Karpas-422 (cell line): ENCODE data around the gene RPS27. TPM values are rescaled to one million over a fixed set of nuclear protein-coding genes. Genes with fewer than 3 reads are reported as not detected.

Experiments
- DNase-seq: peaks from one replicate; pipeline ENCODE4 v3.0.0-alpha.2; 2015
- H2AFZ ChIP-seq: fragments of 200-600 bp; sonication (generic); 2 replicates; pipeline ENCODE4 v1.6.1; 2014; ENCODE audit warnings: antibody characterized with exemption, low read length, mixed read lengths
- H3K27ac ChIP-seq: fragments of 200-600 bp; sonication (generic); 2 replicates; pipeline ENCODE4 v1.5.1; 2014; ENCODE audit warnings: mild to moderate bottlenecking, low read length, moderate library complexity
- H3K27me3 ChIP-seq: fragments of 200-600 bp; sonication (generic); 2 replicates; pipeline ENCODE4 v1.6.1; 2014; ENCODE audit warnings: low read length, mixed read lengths
- H3K36me3 ChIP-seq: fragments of 200-600 bp; sonication (generic); 2 replicates; pipeline ENCODE4 v1.6.1; 2014; ENCODE audit warnings: low read length, mixed read lengths; ENCODE audit not compliant: insufficient read depth
- H3K4me1 ChIP-seq: fragments of 200-600 bp; sonication (generic); 2 replicates; pipeline ENCODE4 v1.6.1; 2014; ENCODE audit warnings: mild to moderate bottlenecking, low read length, mixed read lengths
- H3K4me2 ChIP-seq: fragments of 200-600 bp; sonication (generic); 2 replicates; pipeline ENCODE4 v1.6.1; 2014; ENCODE audit warnings: low read length, low read depth, mild to moderate bottlenecking; ENCODE audit not compliant: poor library complexity, severe bottlenecking
- H3K4me3 ChIP-seq: fragments of 200-600 bp; sonication (generic); 2 replicates; pipeline ENCODE4 v1.5.1; 2014; ENCODE audit warnings: mild to moderate bottlenecking, antibody characterized with exemption, low read length, mixed read lengths
- H3K79me2 ChIP-seq: fragments of 200-600 bp; sonication (generic); 2 replicates; pipeline ENCODE4 v1.6.1; 2014; ENCODE audit warnings: mild to moderate bottlenecking, low read length, mixed read lengths
- H3K9ac ChIP-seq: fragments of 200-600 bp; sonication (generic); 2 replicates; pipeline ENCODE4 v1.6.0; 2014; ENCODE audit warnings: low read length
- H3K9me2 ChIP-seq: fragments of 200-600 bp; sonication (generic), shearing (Covaris generic); replicated peaks from 2 replicates; pipeline ENCODE4 v1.6.0; 2014; ENCODE audit warnings: mild to moderate bottlenecking, low read length, moderate library complexity; ENCODE audit not compliant: insufficient read depth
- H3K9me3 ChIP-seq: fragments of 300-700, 200-600 bp; sonication (generic); 2 replicates; pipeline ENCODE4 v1.6.1; 2014; ENCODE audit warnings: low read length, mixed read lengths
- H4K20me1 ChIP-seq: fragments of 200-600 bp; sonication (generic); 2 replicates; pipeline ENCODE4 v1.6.1; 2014; ENCODE audit warnings: mild to moderate bottlenecking, antibody characterized with exemption, low read length, low read depth; ENCODE audit not compliant: insufficient read depth
- total RNA-seq: library from RNA; depleted of rRNA; stranded (reverse); fragments of >200 nt; shearing (Covaris generic); gene quantifications from 2 replicates; pipeline ENCODE4 v1.2.3, GENCODE V29; 2014; ENCODE audit warnings: low replicate concordance

Gene RPS27
- total RNA-seq, 1 experiment from 2014 or later, result 8,421 TPM

GRCh38 chr1:153945795-153946621 lies 44.6 kb upstream of the RPS27 start:
- H3K4me2 ChIP-seq, result peak overlapping the region; percentile 98
- peak; percentile 98 for DNase-seq
- peaks cover 37% of the 10 kb centered on the region for H3K4me1 ChIP-seq
- H3K27me3 ChIP-seq, result no peaks in the 10 kb centered on the region
- H4K20me1 ChIP-seq, result no peaks in the 10 kb centered on the region
- peaks cover 32% of the 10 kb centered on the region for H3K79me2 ChIP-seq
- no peaks in the 10 kb centered on the region for H3K9me3 ChIP-seq
- no peaks in the 10 kb centered on the region for H3K9me2 ChIP-seq
- no peak overlapping the region for H2AFZ ChIP-seq
- H3K27ac ChIP-seq, result peak overlapping the region; percentile 96
- peak overlapping the region; percentile 78 for H3K4me3 ChIP-seq
- peaks cover 14% of the 10 kb centered on the region for H3K36me3 ChIP-seq
- H3K9ac ChIP-seq, result peak overlapping the region; percentile 94

- Histone ChIP-seq H3K4me1 (peaks cover 37% of the 10 kb centered on the region), H3K36me3 (peaks cover 15% of the 10 kb centered on the region), H3K27me3 (no peaks in the 10 kb centered on the region), H3K4me2 (peak within 1 kb of the TSS; percentile 98), H4K20me1 (no peaks in the 10 kb centered on the region), H3K9me2 (no peaks in the 10 kb centered on the region), H3K9me3 (no peaks in the 10 kb centered on the region), H3K4me3 (peak within 1 kb of the TSS; percentile 78), H2AFZ (no peak within 1 kb of the TSS), H3K79me2 (peaks cover 32% of the 10 kb centered on the region), H3K9ac (peak within 1 kb of the TSS; percentile 94), H3K27ac (peak within 1 kb of the TSS; percentile 96)
- peak; percentile 93 for DNase-seq
Observed at GRCh38 chr1:153946622-153947241, 43.8 kb upstream of the RPS27 start, which contains the start of gene DENND4B. DENND4B (minus strand) TSS chr1:153946718; CDS start chr1:153944374, 2,344 bp downstream.

DNA sequence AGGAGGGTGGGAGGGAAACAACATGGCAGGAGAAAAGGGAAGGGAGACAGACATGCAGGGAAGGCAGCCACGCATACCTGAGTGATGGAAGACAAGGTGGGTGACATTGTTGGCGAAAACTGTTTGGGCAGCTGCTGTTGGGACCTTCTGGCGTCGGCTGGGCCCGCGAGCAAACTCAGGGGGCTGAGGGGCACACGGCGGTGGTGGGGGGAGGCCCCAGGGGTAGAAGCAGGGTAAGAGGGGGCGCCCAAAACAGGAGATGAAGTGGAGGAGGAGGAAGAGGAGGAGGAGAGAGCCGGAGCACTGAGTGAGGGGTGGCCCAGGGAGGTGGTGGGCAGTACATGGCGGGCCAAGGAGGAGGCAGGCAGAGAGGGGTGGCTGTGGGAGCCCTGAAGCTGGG lies 39.4 kb upstream of the RPS27 start:
- Histone ChIP-seq H3K4me2 (no peak overlapping the region), H2AFZ (no peak overlapping the region), H3K9me2 (no peaks in the 10 kb centered on the region), H3K27me3 (no peaks in the 10 kb centered on the region), H3K4me1 (peaks cover 26% of the 10 kb centered on the region), H3K36me3 (peaks cover 21% of the 10 kb centered on the region; the same call in 1 of the 2 replicates), H3K9ac (no peak overlapping the region), H3K79me2 (peaks cover 28% of the 10 kb centered on the region), H3K9me3 (no peaks in the 10 kb centered on the region), H3K4me3 (no peak overlapping the region), H4K20me1 (peaks cover 6% of the 10 kb centered on the region; the same call in 1 of the 2 replicates), H3K27ac (no peak overlapping the region)
- no peak for DNase-seq

- no peak overlapping the region for H3K27ac ChIP-seq
- H2AFZ ChIP-seq, result no peak overlapping the region
- H3K79me2 ChIP-seq, result peaks cover 34% of the 10 kb centered on the region
Observed at GRCh38 chr1:153951801-153952200, 38.8 kb upstream of the RPS27 start.

GRCh38 chr1:153953859-153954365 lies 36.6 kb upstream of the RPS27 start:
- no peaks in the 10 kb centered on the region for H3K9me3 ChIP-seq
- H3K79me2 ChIP-seq, result peaks cover 50% of the 10 kb centered on the region
- H3K4me1 ChIP-seq, result peaks cover 22% of the 10 kb centered on the region
- H2AFZ ChIP-seq, result no peak overlapping the region
- no peak for DNase-seq
- H3K27me3 ChIP-seq, result no peaks in the 10 kb centered on the region
- H3K9ac ChIP-seq, result no peak overlapping the region
- H3K9me2 ChIP-seq, result no peaks in the 10 kb centered on the region
- H4K20me1 ChIP-seq, result peaks cover 20% of the 10 kb centered on the region; the same call in 1 of the 2 replicates
- H3K27ac ChIP-seq, result no peak overlapping the region
- no peak overlapping the region for H3K4me3 ChIP-seq
- H3K4me2 ChIP-seq, result no peak overlapping the region
- H3K36me3 ChIP-seq, result peaks cover 21% of the 10 kb centered on the region; the same call in 1 of the 2 replicates

More at GRCh38 chr1:153951801-153952200, 38.8 kb upstream of the RPS27 start:
- peaks cover 30% of the 10 kb centered on the region for H3K4me1 ChIP-seq
- no peaks in the 10 kb centered on the region for H3K27me3 ChIP-seq
- H3K9me3 ChIP-seq, result no peaks in the 10 kb centered on the region
- H3K4me3 ChIP-seq, result no peak overlapping the region
- peaks cover 12% of the 10 kb centered on the region; the same call in 1 of the 2 replicates for H4K20me1 ChIP-seq
- DNase-seq, result no peak
- no peak overlapping the region for H3K9ac ChIP-seq
- peaks cover 21% of the 10 kb centered on the region; the same call in 1 of the 2 replicates for H3K36me3 ChIP-seq
- no peaks in the 10 kb centered on the region for H3K9me2 ChIP-seq
- H3K4me2 ChIP-seq, result no peak overlapping the region

DNA sequence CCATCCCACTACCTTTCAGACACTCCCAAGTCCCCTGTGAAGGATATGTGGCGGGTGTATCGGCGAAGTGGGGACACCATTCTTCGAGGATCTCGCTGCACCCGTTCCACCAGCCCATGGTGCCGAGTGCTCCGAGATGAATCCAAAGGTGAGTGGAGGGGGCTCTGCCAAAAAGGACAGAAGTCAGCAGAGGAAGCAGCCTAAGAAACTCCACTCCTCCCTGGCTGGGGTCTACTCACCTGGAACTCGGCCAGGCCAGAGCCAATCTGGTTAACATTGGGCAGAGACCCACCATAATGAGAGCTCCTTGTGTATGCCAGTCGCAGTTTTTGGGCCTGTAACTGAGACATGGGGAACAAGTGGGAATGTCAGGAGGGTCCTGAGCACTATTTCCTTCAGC lies 35.7 kb upstream of the RPS27 start:
- Histone ChIP-seq H3K9me2 (no peaks in the 10 kb centered on the region), H3K79me2 (peaks cover 50% of the 10 kb centered on the region), H2AFZ (no peak overlapping the region), H3K27me3 (no peaks in the 10 kb centered on the region), H3K27ac (no peak overlapping the region), H3K4me2 (no peak overlapping the region), H3K9ac (no peak overlapping the region), H3K4me3 (no peak overlapping the region), H3K4me1 (peaks cover 31% of the 10 kb centered on the region), H3K9me3 (no peaks in the 10 kb centered on the region), H3K36me3 (peaks cover 21% of the 10 kb centered on the region; the same call in 1 of the 2 replicates), H4K20me1 (peaks cover 20% of the 10 kb centered on the region; the same call in 1 of the 2 replicates)
- no peak for DNase-seq

GRCh38 chr1:153956997-153957715 lies 33.4 kb upstream of the RPS27 start:
- H4K20me1 ChIP-seq, result peaks cover 20% of the 10 kb centered on the region; the same call in 1 of the 2 replicates
- peak overlapping the region; percentile 81 for H3K4me3 ChIP-seq
- peaks cover 21% of the 10 kb centered on the region; the same call in 1 of the 2 replicates for H3K36me3 ChIP-seq
- H3K9me2 ChIP-seq, result no peaks in the 10 kb centered on the region
- peak; percentile 48 for DNase-seq
- peaks cover 50% of the 10 kb centered on the region for H3K4me1 ChIP-seq
- H3K9ac ChIP-seq, result peak overlapping the region; percentile 91
- no peaks in the 10 kb centered on the region for H3K27me3 ChIP-seq
- H2AFZ ChIP-seq, result no peak overlapping the region; the same call in 1 of the 2 replicates
- H3K4me2 ChIP-seq, result peak overlapping the region; percentile 86
- peak overlapping the region; percentile 65 for H3K27ac ChIP-seq
- no peaks in the 10 kb centered on the region for H3K9me3 ChIP-seq
- H3K79me2 ChIP-seq, result peaks cover 60% of the 10 kb centered on the region
